ENCODE results near the gene POPDC3. TPM values are rescaled to one million over a fixed set of nuclear protein-coding genes. Genes with fewer than 3 reads are reported as not detected.

The POPDC3 gene
- 27.8 to 31.2 TPM (median 30.3 TPM) in 5 replicates for total RNA-seq (2022; extraction: Qiagen RNA extraction; ENCODE audit: low read depth)

GRCh38 chr6:105179244-105180065 lies at the start of gene POPDC3:
POPDC3 (minus strand) TSS chr6:105180014; CDS start chr6:105161909, 18,105 bp downstream.

Other genes with a start within 250 kb of the POPDC3 start
- gene LIN28B, start 222.9 kb downstream of the POPDC3 start, total RNA-seq (2022; extraction: Qiagen RNA extraction; ENCODE audit: low read depth), result 1.4 to 2.1 TPM (median 1.9 TPM) in 5 replicates
- 34.1 to 39.3 TPM (median 37.7 TPM) in 5 replicates for gene PREP, start 223.1 kb upstream of the POPDC3 start, total RNA-seq (2022; extraction: Qiagen RNA extraction; ENCODE audit: low read depth)

All from A549 treated with DMSO at 1 μM for 4 hours (cell line).